HG02678 (cell line): ENCODE data around the gene ELAVL3.

ENCODE experiments used
- ATAC-seq: cut with Tn5 transposase; IDR thresholded peaks from one replicate; pipeline ENCODE4 v1.9.1; 2021; ENCODE audit warnings: mild to moderate bottlenecking, moderate library complexity; ENCODE audit not compliant: unreplicated experiment

ELAVL3 gene

DNA sequence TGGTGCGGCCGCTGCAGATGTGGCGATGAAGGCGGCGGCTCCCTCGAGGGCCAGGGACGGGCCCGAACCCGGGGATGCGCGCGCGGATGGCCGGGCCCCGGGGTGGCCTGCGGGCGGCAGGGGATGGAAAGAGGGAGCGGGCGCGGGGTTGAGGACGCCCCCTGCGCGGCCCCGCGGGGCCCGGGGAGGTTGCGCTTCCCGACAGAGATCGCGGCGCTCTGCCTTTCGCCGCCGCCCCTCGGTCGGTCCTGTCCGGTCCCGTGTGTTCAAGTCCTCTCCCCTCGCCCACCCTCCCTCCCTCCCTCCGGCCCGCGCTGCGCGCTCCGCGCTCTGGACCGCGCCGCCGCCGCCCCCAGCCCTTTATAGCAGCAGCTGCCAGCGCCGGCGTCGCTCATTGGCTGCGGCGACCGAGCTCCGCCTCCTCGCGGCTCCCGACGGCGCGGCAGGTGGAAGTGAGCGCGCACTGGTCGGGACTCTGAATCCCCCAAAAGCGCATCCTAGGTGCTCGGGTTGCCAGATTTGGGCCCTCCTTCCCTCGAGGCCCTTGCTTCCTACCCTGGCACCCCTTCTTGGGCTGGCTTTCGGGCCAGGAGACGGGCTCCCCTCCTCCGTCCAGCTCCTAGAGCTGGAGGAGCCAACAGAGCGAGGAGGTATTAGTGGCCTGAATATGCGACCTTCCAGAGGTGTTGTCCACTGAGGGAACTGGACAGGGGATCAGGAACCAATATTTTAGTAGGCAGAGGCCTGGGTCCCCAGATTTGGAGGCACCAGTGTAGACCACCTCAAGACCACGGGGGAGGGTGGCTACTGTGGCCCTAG lies at the start of gene ELAVL3:
Gene ELAVL3, minus strand, starts transcription at position 332 of the 819 bp plus-strand sequence. CDS start 438 bp downstream, outside the sequence.
- ATAC-seq = no peak

DNA sequence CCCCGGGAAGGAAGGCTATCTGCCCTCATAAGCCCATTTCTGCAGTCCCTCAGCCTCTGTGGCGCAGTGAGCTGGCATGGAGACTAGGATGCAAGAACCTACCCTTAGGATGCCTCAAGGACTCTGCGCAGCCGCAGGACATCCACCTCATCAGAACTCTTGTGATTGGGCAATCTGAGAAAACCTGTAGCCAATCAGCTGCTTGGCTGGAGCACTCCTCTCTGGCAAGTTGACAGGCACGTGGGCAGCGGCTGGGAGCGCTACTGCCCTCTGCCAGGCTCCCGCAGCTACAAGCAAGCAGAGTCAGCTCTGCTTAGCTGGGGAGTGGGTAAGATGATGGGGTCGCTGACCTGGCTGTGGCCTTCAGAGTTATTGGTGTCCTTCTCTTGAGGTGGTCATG lies 49.6 kb upstream of the ELAVL3 start:
- ATAC-seq = no peak

DNA sequence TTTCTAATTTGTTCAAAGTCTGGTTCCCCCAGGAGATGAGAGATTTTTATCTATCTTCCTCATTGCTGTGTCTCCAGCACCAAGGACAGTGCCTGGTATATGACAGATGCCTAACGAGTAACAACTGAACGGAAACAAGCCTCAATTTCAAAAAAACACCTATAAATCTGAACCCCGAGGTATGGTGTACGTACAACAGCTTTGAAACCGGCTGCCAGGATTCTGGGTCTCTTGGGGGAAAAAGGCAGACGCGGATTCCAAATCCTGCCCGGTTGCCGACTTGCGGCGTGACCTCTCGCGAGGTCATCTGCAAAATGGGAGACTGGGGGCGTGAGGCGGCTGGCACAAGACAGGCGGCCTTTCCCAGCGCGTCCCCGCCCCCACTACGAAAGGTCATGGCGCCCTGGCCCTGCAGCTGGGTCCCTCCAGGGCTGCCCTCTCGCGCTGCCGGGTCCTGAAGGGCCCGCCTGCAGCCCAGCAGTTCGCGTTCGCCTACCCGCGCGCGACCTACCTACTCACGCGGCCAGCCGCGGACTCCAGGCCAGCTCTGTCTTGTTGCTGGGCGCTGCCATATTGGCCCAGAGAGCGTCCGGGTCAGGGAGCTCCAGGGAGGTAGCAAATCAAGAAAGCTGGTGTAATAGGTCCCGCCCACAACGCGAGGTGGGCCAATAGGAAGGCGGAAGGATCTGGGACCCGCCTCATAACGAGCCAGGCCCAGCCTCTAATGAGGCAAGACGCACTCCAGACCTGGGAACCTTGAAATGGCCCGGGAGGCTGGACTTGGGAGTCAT lies 47.9 kb upstream of the ELAVL3 start, which contains the start of gene ECSIT:
Gene ECSIT, minus strand, starts transcription at position 584 of the 791 bp plus-strand sequence. CDS start 9,964 bp downstream, outside the sequence.
- peak; percentile 98 for ATAC-seq

DNA sequence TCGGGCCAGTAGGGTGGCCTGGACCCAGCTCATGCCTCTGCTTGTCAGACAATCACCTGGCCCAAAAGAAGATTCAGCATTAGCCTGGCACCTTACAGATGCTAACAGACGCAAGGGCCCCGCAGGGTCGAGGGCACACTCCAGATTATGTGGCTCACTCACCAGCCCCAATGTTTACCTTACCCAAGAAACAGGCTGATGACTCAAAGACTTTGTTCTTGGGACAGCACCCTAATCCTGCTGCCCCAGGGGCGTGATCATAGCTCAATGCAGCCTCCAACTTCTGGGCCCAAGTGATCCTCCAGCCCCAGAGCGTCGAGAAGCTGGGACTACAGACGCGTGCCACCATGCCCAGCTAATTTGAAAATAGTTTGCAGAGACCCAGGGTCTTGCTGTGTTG lies 38.3 kb upstream of the ELAVL3 start:
- ATAC-seq = no peak

DNA sequence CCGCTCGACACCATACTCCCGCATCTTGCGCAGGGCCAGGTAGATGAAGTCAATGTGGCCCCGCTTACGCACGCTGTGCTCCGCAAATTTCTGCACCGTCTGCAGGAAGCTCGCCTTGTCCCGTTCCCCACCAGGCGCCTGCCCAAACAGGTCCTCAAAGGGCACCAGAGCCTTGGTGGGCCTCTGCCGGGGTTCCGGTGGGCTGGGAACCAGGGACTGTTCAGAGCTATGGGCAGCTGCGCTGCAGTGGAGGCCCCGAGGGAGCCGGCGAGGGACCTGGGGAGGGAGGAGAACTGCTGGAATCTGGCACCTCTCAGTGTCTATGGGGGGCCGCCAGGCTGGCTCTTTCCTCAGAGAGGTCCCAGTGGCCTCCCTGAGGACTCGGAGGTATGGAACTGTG lies 33.1 kb upstream of the ELAVL3 start:
- no peak for ATAC-seq

DNA sequence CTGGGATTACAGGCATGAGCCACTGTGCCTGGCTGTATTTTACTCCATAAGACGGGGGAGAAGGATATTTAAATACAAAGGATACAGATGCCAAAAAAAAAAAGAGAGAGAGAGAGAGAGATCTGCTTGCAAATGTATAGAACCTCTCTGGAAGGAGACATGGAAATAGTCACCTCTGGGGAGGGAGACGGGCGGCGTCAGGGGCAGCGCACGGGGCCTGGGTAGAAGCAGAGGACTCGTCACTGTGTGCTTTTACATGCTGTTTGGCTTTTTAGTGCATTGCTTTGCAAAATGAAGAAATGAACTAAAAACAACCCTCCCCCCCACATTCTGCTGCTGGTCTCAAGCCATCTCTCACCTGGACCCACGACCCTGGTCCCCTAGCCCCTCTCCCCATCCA lies 29.6 kb upstream of the ELAVL3 start:
- ATAC-seq = no peak

DNA sequence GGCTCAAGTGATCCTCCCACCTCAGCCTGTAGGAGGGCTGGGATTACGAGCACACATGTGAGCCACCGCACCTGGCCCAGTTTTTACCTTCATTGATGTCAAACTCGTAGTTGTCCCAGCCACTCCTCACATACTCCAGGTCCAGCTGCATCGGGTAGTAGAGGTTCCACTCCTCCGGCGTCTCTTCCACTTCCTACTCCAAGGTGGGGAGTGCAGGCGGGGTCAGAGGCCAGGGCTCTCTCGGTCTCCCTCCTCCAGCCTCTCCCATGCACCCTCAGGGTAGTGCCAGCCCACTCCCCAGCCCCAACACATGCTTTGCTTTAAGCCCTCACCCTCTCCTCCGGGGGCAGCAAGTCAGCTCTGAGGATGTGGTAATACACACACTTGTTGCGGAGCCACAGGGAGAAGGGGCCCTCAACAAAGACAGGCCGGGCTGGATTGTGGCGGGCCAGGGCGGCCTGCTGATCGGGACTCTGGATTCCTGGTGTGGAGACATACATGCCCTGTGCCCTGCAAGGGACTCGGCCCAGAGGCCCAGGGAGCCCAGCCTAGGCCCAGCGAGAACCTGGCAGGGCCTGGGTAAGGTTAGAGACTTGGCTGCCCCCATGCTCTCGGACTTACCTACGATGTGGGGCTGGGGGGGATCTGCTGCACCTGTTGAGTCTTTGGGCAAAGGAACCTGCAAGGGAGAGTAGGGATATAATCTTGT lies 26.7 kb upstream of the ELAVL3 start:
- no peak for ATAC-seq

DNA sequence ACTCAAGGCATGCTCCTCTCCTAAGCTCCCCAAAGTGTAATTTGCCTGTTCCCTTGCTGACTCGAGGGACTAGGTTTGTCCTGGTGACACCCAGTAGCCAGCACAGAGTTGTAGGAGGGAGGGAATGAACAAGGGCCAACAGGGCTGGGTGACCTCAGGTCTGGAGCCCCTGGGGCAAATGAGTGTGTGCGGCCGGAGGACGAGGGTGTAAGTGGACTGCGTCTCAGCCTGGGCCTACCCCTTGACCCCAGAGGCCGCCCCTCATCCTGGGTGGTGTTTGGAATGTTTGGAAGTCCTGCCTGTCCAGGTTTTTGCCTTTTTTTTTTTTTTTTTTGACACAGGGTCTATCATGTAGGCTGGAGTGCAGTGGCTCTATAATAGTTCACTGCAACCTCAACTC lies 26.1 kb upstream of the ELAVL3 start:
- no peak for ATAC-seq

DNA sequence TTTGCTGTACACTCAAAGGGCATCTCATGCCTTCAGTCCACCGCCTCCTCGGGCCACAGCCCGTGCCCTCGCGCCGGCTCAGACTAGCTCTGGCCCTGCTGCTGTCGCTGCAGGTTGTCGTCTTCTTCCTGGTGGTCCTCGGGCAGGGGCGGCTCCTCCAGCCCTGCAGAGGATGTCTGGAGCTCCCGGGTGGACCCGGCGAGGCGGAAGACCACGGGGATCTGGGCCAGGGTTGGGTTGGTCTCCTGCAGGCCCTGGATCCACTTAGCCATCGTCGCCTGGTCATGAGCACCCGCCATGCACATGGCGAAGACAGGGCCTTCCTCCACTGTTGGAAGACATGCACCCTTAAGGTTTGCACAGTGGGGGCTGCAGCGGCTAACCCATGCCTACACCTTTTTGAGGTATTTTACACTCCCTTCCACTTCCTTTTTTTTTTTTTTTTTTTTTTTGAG lies 25.3 kb upstream of the ELAVL3 start:
- peak; percentile 19 for ATAC-seq

DNA sequence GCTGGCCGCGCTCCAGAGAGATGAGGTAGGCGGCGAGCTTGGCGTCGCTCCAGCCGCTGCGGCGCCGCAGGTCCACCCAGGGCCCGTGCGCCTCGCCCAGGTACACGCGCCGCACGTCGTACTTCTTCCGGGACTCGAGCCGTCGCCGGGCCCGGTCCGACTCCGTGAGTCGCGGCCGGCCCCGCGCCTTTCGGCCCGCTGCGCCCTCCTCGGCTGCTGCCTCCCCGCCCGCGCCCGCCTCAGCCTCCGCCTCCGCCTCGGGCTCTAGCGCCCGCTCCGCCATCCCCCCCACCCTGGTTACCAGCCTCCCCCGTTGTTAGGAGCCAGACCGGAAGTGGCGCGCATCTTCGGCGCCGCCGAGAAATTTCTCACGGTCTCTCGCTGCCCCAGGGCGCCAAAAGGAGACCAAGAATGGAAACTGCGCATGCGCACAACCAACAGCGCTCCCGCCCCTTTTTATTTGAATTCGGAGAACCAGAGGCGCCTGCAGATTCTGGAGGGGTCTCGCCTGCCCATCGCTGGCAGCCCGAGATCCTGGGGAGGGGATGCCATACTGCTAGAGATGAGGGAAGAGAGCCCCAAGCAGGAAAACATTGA lies 24.8 kb upstream of the ELAVL3 start, which contains the start of gene ZNF653:
Gene ZNF653, minus strand, starts transcription at position 336 of the 597 bp plus-strand sequence. Its CDS starts 53 bp downstream, at position 283.
- peak; percentile 54 for ATAC-seq

DNA sequence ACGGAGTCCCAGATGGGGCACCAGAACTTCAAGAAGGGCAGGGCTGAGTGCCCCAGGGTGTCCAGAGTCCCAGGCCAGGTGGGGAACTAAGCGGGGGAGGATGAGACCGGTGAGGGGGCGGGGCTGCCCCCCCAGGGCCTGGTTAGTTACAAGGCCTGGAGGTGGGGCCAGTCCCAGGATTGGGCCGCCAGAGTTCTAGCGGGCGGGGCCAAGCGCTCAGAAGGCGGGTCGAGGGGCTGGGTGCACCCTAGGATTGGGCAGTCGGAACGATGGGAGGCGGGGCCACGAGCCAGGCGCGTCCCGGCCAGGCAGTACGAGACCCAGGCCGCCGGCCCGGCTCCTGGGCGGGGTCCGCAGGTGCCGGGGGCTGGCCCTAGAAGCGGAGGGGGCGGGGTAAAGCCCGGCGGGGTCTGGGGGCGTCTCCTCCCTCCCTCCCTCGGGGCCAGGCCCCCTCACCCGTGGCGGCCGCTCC lies 24.2 kb upstream of the ELAVL3 start:
- peak; percentile 90 for ATAC-seq

DNA sequence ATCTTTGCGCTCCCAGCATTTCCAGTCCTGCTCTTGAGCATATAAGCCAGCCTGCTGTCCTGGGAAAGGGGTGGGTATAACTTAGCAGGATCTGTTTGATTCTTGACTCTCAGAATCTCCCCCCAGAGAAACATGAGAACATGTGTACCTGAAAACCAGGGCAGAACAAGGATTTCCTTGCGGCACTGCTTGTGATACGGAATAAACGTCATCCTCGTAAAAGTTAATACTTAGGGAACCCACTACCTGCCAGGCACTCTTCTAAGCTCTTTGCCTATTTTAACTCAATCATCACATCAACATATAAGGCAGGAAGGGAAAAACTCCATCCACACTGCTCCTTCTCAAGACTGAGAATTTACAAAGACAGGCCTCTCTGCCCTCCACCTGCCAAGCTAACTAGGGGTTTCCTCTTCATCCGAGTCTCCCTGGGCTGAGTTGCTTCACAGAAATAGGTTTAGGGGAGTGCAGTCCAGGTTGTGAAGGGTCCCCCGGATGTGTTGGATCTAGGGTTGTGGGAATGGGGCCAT lies 23.7 kb upstream of the ELAVL3 start:
- no peak for ATAC-seq

DNA sequence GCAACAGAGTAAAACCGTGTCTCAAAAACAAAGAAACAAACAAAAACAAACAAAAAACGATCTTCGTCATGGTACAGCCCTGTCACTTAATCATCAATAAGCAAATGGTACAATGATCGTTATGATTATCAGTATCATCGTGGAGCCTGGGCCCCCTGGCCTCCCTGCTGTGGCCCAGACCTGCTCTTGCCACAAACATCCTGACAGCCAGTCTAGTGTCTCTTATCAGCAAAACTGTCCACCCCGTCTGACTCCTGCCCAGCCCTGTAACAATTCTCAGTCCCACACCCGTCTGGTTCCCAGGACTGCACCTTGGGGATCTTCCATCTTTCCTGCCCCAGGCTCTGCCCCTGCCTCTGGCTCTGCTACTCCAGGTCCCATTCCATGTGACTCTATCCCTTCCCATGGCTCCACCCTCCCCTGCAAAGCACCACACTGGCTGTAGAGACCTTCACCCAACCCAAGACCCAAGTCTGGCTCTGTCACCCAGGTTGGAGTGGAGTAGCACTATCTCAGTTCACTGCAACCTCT lies 19.1 kb upstream of the ELAVL3 start:
- ATAC-seq = no peak

DNA sequence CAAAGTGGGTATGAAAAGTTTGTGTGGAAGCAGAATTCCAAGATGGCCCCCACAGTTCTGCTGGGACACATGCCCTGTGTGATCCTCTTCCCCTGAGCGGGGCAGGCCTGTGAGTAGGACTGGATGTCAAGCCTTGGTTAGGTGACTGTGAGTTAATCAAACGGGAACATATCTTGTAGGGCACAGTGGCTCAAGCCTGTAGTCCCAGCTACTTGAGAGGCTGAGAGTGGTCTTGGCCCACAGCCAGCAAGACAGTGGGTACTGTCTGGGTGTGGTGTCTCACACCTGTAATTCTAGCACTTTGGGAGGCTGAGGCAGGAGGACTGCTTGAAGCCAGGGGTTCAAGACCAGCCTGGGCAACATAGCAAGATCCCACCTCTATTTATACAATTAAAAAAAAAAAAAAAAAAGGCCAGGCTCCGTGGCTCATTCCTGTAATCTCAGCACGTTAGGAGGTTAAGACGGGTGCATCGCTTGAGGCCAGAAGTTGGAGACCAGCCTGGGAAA lies 18.4 kb upstream of the ELAVL3 start:
- ATAC-seq = no peak

DNA sequence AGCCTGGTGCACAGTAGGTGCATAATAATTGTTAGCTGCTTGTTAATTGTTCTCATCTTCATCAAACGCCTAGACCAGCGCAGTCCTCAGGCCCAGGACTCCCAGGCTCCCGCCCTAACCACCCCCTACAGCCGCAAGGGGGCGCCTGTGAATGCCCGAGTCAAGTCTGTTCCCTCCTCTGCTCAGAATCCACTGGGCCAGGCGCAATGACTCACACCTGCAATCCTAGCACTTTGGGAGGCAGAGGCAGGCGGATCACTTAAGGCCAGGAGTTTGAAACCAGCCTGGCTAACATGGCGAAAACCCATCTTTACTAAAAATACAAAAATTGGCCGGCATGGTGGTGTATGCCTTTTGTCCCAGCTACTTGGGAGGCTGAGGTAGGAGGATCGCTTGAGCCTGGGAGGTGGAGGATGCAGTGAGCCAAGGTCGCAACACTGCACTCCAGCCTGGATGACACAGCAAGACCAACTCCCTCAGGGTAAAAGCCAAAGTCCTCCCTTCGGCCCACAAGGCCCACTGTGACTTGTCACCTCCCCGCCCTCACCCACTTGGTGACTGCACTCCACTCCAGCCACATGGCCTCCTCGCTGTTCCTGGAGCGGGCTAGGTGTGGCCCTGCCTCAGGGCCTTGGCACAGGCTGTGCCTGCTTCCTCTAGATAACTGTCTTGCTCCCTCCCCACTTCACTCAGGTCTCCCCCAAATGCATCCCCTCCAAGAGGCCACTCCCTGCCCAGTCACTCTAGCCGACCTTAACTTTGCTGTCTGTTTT lies 15.7 kb upstream of the ELAVL3 start:
- ATAC-seq = no peak

DNA sequence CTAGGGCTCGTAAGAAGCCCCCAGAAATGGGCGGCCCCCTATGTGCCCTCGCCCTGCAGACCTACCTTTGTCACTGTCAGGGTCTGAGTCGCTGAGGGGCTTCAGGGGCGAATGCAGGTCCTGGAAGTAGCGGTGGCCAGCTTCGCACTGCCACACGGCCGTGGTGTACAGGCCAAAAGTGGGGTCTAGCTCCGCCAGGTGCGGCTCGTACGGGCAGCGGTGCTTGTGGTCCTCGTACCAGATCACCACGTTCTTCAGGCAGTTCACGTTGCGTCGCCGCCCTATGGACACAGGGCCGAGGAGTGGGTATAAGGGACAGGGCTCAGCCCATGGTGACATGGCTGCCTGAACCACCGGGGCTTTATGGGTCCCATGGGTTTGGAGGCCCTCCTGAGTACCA lies 15.0 kb upstream of the ELAVL3 start:
- ATAC-seq = no peak

DNA sequence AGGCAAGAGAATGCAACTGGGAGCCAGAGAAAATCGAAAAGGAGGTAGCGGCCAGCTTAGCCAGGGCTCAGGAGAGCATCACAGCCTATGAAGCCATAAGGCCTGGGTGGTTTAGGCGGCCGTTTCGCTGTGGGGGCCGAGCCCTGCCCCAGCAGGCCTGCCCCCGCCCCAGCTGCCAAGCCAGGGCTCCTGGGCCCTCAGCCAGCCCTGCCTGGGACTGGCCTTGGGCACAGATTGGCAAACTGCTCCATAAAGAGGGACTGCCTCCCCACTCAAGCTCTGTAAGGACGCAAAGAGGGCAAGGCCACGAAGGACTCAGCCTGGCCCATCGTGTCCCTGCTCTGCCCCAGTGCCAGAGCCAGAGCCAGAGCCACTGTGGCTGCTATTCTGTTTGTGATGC lies 14.6 kb upstream of the ELAVL3 start:
- no peak for ATAC-seq

DNA sequence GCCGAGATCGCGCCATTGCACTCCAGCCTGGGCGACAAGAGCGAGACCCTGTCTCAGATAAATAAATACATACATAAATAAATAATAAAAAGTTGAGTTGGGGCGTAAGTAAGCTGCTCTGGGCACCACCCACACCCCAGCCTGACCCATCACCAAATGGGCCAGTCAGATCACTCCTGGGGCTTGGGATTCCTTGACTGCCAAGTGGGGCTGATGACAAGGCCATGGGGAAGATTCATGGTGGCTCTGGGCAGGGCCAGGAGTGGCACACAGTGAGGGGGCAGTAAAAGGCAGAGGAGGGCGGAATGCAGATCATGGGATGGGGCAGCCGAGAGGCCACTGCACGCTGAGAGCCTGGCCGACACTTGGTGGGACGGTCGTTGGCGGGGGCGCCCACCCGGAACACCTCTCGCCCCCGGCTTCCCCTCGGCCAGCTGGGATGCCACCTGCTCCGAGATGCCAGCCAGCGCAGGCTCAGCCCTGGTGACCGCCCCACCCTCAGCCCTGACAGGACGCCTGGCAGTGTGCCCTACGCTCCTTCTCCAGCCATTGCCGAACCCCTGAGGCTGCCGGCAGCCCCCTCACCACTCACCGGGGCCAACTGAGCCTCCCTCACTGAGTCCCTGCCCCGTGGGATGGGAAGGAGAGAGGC lies 13.9 kb upstream of the ELAVL3 start:
- no peak for ATAC-seq

DNA sequence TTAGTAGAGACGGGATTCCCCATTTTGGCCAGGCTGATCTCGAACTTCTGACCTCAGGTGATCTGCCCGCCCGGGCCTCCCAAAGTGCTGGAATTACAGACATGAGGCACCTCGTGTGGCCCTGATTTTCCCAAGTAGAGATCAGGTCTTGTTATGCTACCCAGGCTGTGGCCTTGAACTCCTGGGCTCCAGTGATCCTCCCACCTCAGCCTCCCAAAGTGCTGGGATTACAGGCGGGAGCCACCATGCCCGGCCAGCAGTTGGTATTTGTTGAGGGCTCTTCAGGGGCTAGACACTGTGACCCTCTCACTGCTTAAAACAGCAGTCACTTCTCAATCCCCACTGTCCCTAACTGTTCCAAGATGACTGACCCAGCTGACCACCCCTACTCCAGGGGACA lies 8.5 kb upstream of the ELAVL3 start:
- ATAC-seq = no peak
